MM.1S (cell line): ENCODE results near the gene ALG8.

Source experiments
- DNase-seq: peaks from one replicate; pipeline ENCODE4 v3.0.0-alpha.2; 2015
- H2AFZ ChIP-seq: fragments of 300-600 bp; sonication (generic); 2 replicates; pipeline ENCODE4 v1.6.0; 2016; ENCODE audit warnings: antibody characterized with exemption, low read length
- H3F3A ChIP-seq: fragments of 300-600 bp; sonication (generic); 2 replicates; pipeline ENCODE4 v1.6.1; 2016; ENCODE audit warnings: mild to moderate bottlenecking, antibody characterized with exemption, low read length, moderate library complexity, mixed read lengths; ENCODE audit not compliant: insufficient read depth
- H3K27ac ChIP-seq: fragments of 300-600 bp; sonication (generic); 2 replicates; pipeline ENCODE4 v1.5.1; 2016; ENCODE audit warnings: mild to moderate bottlenecking, low read length
- H3K27me3 ChIP-seq: fragments of 300-600 bp; sonication (generic); replicated peaks from 2 replicates; pipeline ENCODE4 v1.6.0; 2016; ENCODE audit warnings: low read length; ENCODE audit not compliant: insufficient read depth
- H3K36me3 ChIP-seq: fragments of 300-600 bp; sonication (generic); replicated peaks from 2 replicates; pipeline ENCODE4 v1.6.1; 2016; ENCODE audit warnings: mild to moderate bottlenecking, low read length, mixed read lengths; ENCODE audit not compliant: insufficient read depth
- H3K4me1 ChIP-seq: fragments of 300-600 bp; sonication (generic); 2 replicates; pipeline ENCODE4 v1.6.1; 2016; ENCODE audit warnings: low read length, mixed read lengths
- H3K4me2 ChIP-seq: fragments of 300-600 bp; sonication (generic); 2 replicates; pipeline ENCODE4 v1.6.0; 2016; ENCODE audit warnings: low read depth, low read length
- H3K4me3 ChIP-seq: fragments of 300-600 bp; sonication (generic); 2 replicates; pipeline ENCODE4 v1.5.1; 2016; ENCODE audit warnings: low read length, mixed read lengths
- H3K79me2 ChIP-seq: fragments of 300-600 bp; sonication (generic); 2 replicates; pipeline ENCODE4 v1.6.1; 2016; ENCODE audit warnings: mixed run types, low read length, mixed read lengths
- H3K9ac ChIP-seq: fragments of 300-600 bp; sonication (generic); 2 replicates; pipeline ENCODE4 v1.6.1; 2016; ENCODE audit warnings: low read length, mixed read lengths
- H3K9me2 ChIP-seq: fragments of 300-600 bp; sonication (generic); replicated peaks from 2 replicates; pipeline ENCODE4 v1.6.1; 2016; ENCODE audit warnings: mild to moderate bottlenecking, low read length, mixed read lengths; ENCODE audit not compliant: insufficient read depth
- H3K9me3 ChIP-seq: fragments of 300-600 bp; sonication (generic); replicated peaks from 2 replicates; pipeline ENCODE4 v1.6.1; 2016; ENCODE audit warnings: mild to moderate bottlenecking, low read length, mixed read lengths; ENCODE audit not compliant: insufficient read depth
- H4K20me1 ChIP-seq: fragments of 300-600 bp; sonication (generic); 2 replicates; pipeline ENCODE4 v1.6.1; 2016; ENCODE audit warnings: mild to moderate bottlenecking, low read length, moderate library complexity, mixed read lengths; ENCODE audit not compliant: insufficient read depth
- EZH2 ChIP-seq: fragments of 300-600 bp; sonication (generic); optimal IDR thresholded peaks from 2 replicates; pipeline ENCODE3; 2017; ENCODE audit warnings: low read depth, mild to moderate bottlenecking, antibody characterized with exemption, low read length, mixed read lengths
- EZH2phosphoT487 ChIP-seq: fragments of 300-600 bp; sonication (generic); IDR thresholded peaks from 2 replicates; pipeline ENCODE4 v1.6.1; 2018; ENCODE audit warnings: antibody characterized with exemption, low read length
- TF ChIP-seq, protein P1 (sequence below): fragments of 300-600 bp; sonication (generic); IDR thresholded peaks from 2 replicates; pipeline ENCODE4 v1.5.1; 2016; ENCODE audit warnings: antibody characterized with exemption, low read length, mixed read lengths

ALG8 gene

DNA sequence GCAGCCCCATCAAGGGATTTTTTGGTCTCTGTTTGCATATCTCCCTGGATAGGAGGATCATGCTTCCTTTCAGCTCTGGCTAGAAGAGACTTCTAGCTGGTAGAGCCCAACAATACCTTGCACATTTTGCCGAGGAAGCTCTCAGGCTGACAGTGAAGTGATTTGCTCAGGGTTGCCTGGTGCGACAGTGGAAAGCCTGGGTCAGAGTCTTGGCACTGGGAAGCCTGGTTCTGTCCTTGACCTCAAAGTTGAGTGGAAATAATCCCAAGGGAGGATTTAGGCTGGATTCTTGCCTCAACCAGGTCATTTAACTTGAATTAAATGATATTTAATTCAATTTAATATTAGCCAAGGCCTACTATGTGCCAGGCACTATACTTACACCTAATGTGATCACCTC lies 24.4 kb upstream of the ALG8 start:
- no peak for DNase-seq
- TF ChIP-seq EZH2 (no peak), EZH2phosphoT487 (no peak)
- TF ChIP-seq, protein P1, sequence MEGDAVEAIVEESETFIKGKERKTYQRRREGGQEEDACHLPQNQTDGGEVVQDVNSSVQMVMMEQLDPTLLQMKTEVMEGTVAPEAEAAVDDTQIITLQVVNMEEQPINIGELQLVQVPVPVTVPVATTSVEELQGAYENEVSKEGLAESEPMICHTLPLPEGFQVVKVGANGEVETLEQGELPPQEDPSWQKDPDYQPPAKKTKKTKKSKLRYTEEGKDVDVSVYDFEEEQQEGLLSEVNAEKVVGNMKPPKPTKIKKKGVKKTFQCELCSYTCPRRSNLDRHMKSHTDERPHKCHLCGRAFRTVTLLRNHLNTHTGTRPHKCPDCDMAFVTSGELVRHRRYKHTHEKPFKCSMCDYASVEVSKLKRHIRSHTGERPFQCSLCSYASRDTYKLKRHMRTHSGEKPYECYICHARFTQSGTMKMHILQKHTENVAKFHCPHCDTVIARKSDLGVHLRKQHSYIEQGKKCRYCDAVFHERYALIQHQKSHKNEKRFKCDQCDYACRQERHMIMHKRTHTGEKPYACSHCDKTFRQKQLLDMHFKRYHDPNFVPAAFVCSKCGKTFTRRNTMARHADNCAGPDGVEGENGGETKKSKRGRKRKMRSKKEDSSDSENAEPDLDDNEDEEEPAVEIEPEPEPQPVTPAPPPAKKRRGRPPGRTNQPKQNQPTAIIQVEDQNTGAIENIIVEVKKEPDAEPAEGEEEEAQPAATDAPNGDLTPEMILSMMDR = no peak
- Histone ChIP-seq H3K4me1 (no peaks in the 10 kb centered on the region), H3K4me2 (no peak overlapping the region), H2AFZ (no peak overlapping the region), H3K4me3 (no peak overlapping the region), H3K9ac (no peak overlapping the region), H4K20me1 (no peaks in the 10 kb centered on the region), H3K9me2 (no peaks in the 10 kb centered on the region), H3K36me3 (no peaks in the 10 kb centered on the region), H3K27ac (no peak overlapping the region), H3K9me3 (no peaks in the 10 kb centered on the region), H3F3A (no peaks in the 10 kb centered on the region), H3K79me2 (no peaks in the 10 kb centered on the region), H3K27me3 (no peaks in the 10 kb centered on the region)

DNA sequence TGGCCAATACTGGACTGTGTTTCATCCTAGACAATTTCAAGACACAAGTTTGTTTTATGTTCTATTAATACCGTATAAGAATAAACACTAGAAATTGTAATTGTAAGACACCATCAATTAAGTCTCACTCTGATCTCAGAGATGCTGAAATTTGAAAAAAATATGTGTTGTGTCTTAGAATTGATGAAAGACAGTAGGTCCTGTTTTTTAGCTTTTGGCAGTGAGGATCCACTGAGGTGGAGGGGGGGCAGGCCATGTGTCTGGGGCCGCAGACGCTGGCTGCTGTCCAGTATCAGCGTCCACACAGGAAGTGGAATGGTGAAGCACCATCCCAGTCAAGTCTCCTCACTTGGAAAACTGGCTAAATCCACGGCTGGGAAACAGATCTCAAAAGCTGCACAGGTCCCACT lies 22.5 kb upstream of the ALG8 start:
- H3K79me2 ChIP-seq = no peaks in the 10 kb centered on the region

DNA sequence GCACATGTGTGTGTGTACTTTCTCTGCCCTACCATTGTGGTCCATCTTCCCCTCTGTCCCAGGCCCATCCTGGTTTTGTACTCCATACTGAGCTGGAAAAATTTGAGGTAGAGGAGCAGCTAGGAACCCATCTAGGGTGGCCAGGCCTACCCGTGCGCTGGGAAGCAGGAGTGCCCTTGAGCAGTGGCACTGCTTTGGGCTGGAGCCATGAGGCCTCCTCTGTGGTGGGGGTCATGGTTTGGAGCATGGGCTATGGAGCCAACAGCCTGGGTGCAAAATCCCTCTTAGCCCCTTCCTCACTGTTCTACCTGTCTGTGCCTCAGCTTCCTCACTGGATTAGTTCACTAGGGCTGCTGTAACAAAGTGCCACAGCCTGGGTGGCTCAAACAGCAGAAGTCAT lies 21.9 kb upstream of the ALG8 start:
- H3K4me2 ChIP-seq = no peak overlapping the region

More for the DNA sequence above, 22.5 kb upstream of the ALG8 start:
- Histone ChIP-seq H3K27ac (no peak overlapping the region), H3K4me2 (no peak overlapping the region), H3F3A (no peaks in the 10 kb centered on the region), H3K4me1 (no peaks in the 10 kb centered on the region), H2AFZ (no peak overlapping the region), H3K9me2 (no peaks in the 10 kb centered on the region), H3K9ac (no peak overlapping the region), H3K4me3 (no peak overlapping the region), H3K36me3 (no peaks in the 10 kb centered on the region), H4K20me1 (no peaks in the 10 kb centered on the region), H3K27me3 (no peaks in the 10 kb centered on the region), H3K9me3 (no peaks in the 10 kb centered on the region)
- TF ChIP-seq, protein P1 = no peak
- TF ChIP-seq EZH2phosphoT487 (no peak), EZH2 (no peak)
- no peak for DNase-seq

More for the DNA sequence above, 21.9 kb upstream of the ALG8 start:
- DNase-seq = no peak
- no peaks in the 10 kb centered on the region for H3K9me3 ChIP-seq
- no peak overlapping the region for H3K9ac ChIP-seq
- no peaks in the 10 kb centered on the region for H3K9me2 ChIP-seq
- H3K4me3 ChIP-seq = no peak overlapping the region
- no peaks in the 10 kb centered on the region for H3K36me3 ChIP-seq
- no peaks in the 10 kb centered on the region for H3F3A ChIP-seq
- no peaks in the 10 kb centered on the region for H4K20me1 ChIP-seq
- H3K79me2 ChIP-seq = no peaks in the 10 kb centered on the region
- H3K27ac ChIP-seq = no peak overlapping the region
- TF ChIP-seq, protein P1 = no peak
- TF ChIP-seq EZH2 (no peak), EZH2phosphoT487 (no peak)
- H3K27me3 ChIP-seq = no peaks in the 10 kb centered on the region
- H2AFZ ChIP-seq = no peak overlapping the region
- no peaks in the 10 kb centered on the region for H3K4me1 ChIP-seq
